Ramos (cell line): ENCODE measurements around the gene ATP2A3.

Experiments used
- in situ Hi-C: fragments of 300-500 bp; cut with MboI; formaldehyde crosslinking; loops from one replicate; pipeline ENCODE4 v1.14.3; 2022; ENCODE audit warnings: low sequenced_read_pairs; ENCODE audit not compliant: unreplicated experiment

ATP2A3 gene

DNA sequence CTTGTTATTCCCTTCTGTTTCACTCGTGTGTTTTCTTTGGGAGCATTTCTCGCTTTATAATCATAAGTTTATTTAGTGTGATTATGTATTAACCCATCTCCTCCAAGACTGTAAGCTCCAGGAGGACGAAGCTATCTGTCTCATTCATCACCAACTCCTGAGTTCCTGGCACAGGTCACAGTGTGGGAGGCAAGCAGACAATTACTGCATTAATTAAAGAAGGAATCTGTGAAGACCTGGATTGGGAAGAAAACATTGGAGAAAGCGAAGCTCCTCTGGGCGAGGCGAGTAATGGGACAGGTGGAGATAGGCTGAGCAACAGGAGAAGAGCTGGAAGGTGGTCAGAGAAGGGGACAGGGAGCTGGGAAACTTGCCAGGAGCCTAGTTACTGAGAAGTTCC lies 63.6 kb downstream of the ATP2A3 start:
- in situ Hi-C loops: no loop called here

DNA sequence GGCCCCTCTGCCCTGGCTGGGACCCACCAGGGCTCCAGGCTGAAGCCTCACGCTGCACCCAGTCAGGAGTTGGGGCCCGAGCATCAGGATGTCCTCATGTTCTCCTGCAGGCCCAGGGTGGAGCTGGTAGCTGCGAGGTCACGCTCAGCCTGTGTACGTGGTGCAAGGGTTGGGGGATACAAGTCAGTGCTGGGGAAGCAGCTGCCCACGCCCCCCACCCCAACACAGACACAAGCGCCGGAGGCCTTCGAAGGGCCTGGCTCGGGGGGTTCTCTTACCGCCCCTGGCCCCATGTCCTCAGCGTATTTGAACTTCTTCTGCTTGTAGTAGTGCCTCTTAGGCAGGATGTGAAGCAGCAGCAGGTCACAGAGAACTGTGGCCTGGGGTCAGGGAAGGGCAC lies 66.5 kb downstream of the ATP2A3 start:
- in situ Hi-C loops: no loop called here

GRCh38 chr17:3896968-3897235 lies 67.3 kb downstream of the ATP2A3 start:
- in situ Hi-C loops: no loop called here

DNA sequence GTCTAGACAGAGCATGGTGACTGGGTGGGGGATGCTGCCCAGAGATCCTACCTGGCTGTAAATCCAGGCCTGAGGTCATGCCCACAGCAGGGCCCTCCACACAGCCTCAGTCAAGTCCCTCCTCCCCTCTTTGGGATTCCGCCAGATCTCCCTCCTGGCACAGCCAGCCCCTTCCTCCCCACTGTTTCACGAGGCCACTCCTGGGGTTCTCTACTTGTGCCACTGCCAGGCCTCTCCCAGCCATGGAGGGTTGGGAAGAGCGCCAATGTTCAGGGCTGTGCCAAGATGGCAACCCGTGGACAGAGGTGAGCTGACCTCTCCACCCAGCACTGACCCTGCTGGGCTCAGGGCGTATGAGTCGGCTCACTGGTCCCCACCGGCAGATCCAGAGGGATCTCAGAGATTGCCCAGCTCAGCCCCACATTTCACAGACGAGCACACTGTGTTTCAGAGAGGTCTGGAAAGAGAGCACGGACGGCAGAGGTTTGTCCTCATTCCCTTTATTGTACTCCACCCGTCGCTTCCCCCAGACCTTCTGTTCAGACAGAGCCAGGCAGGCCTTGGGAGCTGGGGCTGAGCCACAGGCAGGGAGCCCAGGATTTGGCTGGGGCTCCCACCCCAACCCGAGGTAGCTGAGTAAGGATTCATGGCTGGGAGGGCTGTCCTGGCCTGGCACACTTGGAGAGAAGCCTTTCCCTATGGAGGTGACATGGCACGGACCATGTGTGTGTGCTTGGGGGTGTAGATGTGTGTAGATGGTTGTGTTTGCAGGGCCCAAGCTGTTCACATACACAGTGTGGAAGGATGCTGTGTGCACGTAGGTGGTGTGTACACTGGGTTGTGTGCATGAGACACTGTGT lies 67.9 kb downstream of the ATP2A3 start:
- in situ Hi-C loops: no loop called here

GRCh38 chr17:3895354-3895753 lies 68.9 kb downstream of the ATP2A3 start:
- in situ Hi-C loops: no loop called here

DNA sequence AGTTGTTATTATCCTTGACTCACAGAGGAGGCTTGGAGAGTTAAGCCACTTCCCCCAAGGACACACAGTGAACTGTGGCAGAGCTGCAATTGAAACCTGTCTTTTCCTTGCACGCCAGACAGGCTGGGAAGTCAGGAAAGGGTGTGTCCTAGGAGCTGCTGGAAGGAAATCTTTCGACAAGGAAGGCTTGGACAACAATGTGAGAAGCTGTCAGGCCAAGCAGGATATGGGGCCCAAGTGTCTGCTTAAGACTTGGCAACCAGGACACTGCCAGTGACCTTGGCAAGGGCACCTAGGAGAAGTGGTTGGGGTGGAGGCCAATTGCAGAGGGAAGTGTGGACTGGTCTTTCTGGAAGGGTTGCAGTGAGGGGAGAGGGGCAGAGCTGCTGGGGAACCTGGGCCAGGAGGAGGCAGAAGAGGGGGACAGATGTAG lies 69.3 kb downstream of the ATP2A3 start:
- in situ Hi-C loops: no loop called here

GRCh38 chr17:3894188-3894587 lies 70.0 kb downstream of the ATP2A3 start:
- in situ Hi-C loops: no loop called here

DNA sequence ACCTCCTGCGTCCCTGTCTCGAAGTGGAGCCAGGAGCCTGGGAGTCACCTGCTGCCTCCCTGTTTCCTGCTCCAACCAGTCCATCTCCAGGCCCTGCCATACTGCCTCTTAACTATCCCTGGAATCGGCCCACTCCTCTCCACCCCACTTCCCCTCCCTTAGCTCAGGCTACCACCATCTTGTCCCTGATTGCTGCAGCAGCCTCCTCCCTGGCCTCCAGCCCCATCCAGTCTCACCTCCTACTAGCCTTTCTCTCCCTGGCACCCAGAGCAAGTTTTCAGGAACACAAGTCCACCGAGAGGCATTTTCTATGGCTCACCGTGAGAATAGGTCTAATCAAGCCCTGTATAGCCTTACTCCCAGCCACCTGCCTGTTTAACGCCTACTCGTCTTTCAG lies 70.5 kb downstream of the ATP2A3 start:
- in situ Hi-C loops: no loop called here

DNA sequence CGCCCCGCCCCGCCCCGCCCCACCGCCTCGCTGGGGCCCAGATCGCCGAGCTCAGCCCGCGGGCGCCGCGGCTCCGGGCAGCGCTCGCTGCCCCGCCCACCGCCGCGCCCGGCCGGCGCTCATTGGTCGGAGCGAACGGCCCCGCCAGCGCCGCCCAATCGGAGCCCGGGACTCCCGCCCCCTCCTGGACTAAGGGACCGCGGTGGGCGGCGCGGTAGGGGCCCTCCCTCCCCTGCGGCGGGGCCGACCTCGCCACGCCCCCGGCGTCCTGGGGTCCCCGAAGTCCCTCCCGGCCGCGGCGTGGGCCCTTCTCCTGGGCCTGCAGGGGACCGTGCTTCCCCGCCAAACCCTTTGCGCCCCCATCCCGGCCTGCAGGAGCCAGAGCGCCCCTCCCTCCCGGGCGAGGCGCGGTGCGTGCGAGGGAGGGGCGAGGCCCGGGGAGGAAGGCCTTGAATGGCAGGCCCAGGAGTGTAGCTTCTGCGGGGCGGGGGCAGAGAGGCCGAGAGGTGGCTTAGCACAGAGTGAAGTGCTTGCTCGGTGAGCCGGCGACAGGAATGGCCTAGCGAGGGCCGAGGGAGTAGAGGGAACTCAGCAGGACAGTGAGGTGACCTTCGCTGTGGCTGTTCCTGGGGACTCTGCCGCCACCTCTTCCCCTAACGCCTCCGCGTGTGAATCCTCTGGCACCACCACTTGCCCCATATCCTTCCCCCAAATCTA lies 71.1 kb downstream of the ATP2A3 start, which contains the start of gene CAMKK1:
Gene CAMKK1 (minus strand): TSS at position 51 of the 717 bp plus-strand sequence. CDS start 7,366 bp downstream, outside the sequence.
- in situ Hi-C loops: no loop called here

- in situ Hi-C loops: no loop called here
These were observed 71.9 kb downstream of the ATP2A3 start for GRCh38 chr17:3892095-3892998.

DNA sequence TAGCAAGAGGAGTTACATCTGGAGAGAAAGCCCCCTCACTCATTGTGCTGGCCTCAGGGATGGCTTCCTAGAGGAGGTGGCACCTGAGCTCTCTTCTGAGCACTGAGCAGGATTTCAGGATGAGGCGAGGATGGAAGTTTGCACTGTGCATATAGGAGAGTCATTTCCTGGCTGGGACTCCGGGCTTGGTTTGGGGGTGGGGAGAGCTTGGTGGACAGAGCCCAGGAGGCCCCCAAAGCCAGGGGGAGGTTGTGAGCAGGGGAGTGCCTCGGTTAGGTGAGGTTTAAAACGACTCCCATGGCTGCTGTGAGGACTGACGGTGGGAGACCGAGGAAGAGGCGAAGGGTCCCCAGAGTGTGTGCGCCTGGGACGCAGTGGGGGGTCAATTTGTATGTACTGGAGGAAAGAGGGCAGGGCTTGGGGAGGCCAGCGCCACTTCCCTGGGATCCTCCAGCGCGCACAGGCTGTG lies 72.6 kb downstream of the ATP2A3 start:
- in situ Hi-C loops: no loop called here

GRCh38 chr17:3890878-3891219 lies 73.4 kb downstream of the ATP2A3 start:
- in situ Hi-C loops: no loop called here

DNA sequence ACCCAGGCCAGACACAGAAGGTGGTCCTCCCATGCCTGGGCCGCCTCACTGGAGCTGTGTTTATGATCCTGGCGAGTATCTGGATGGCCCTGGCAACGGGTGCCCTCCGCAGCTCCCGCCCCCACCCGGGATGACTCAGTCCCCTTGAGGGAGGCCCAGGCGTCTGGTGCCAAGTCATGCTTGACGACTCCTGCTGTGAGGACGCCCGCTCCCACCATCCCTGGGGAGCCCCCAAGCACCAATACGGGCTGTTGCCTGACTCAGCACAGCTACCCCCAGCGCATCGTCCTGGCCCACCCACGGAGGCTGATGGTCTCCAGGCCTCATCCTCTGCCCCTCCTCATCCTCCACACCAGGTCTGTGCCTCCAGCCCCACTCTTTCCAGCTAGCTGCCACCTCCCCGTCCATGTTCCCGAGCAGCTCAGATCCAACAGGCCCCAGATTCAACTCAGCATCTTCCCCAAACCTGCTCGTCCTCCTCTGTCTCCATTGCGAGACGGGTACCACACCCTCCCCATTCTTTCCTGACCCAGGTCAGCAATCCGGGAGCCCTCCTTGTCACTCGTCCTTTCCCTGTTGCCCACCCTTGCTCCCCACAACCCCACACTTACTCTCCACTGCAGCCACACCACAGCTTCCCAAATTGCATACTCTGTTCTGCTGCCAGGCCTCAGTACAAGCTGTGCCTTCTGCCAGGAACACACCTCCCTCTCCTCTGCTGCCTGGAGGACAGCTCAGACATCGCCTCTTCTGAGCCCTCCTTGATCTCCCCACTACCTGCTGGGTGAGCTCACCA lies 74.0 kb downstream of the ATP2A3 start:
- in situ Hi-C loops: no loop called here

DNA sequence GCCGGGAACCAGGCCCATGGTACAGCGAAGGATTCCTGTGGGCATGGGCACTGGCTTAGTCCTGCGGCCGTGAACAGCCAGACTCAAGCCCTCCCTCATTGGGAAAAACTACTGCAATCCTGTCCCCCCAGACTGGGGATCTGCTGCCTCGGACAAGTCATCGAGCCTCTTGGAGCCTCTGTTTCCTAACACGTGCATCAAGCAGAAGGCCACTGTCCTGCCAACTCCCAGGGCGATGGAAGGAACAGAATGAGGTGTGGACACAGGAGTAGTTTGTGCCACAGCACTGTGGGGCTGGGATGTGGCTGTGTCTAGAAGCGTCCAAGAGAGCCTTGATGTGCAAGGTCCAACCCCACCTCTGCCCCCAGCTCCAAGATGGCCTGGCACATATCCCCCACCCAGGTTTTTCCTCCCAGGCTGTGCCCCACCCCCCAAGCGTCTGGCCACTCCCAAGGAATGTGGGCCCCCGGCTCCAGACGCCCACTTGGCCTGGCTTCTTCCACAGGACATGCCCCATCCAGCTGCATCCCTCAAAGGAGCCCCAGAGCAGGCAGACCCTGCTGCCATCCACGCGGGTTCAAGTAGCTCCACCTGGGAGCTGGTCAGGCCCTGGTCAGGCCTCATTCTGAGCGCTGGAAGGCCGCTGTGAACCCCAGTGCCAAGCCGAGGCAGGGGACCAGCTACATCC lies 74.8 kb downstream of the ATP2A3 start:
- in situ Hi-C loops: no loop called here

DNA sequence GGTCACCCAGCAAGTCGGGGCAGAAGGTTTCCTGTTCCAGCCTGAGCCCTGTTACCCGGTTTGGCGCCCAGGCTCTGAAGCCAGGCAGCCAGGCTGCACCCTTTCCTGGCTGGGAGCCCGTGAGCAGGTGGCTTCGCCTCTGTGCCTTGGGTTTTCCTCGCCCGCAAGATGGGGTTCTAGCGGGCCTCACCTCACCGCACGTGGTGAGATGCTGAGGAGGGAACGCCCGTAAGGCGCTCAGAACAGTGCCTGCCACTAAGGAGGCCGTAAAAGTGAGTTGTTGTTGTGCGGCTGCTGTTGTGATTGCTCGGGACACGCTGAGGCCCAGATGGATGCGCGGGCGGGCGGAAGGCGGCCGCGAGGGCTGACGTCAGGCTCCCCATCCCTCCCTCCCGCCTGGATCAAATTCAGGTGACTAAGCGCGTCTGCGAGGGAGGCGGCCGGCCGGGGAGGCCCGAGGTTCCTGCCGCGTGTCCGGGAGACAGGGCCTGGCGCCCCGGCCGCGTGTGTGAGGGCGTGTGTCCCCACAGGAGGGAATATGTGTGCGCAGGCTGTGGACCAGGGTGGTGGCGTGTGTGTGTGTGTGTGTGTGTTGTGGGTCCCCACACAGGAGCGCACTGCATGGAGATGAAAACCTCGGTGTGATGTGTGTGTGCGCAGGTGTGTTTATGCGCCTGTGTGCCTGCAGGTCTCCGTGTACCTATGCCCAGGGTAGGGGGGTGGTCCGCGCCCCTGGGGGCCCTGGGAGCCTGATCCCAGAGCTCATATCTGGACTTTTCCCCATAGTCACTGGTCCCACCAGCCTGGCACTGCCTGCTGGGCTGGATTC lies 75.7 kb downstream of the ATP2A3 start:
- in situ Hi-C loops: no loop called here

- in situ Hi-C loops: no loop called here
These were observed 76.4 kb downstream of the ATP2A3 start for GRCh38 chr17:3887804-3888203.

DNA sequence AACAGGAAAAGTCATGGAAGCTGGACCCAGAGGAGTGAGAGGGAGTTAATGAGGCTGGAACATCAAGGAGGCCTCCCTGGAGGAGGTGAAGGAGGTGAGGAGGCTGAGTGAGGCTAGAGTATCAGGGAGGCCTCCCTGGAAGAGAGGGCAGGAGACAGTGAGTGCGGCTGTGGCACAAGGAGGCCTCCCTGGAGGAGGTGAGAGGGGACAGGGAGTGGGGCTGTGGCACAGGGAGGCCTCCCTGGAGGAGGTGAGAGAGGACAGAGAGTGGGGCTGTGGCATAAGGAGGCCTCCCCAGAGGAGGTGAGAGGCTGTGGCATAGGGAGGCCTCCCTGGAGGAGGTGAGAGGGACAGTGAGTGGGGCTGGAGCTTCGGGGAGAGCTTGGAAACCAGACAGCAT lies 76.8 kb downstream of the ATP2A3 start:
- in situ Hi-C loops: no loop called here

DNA sequence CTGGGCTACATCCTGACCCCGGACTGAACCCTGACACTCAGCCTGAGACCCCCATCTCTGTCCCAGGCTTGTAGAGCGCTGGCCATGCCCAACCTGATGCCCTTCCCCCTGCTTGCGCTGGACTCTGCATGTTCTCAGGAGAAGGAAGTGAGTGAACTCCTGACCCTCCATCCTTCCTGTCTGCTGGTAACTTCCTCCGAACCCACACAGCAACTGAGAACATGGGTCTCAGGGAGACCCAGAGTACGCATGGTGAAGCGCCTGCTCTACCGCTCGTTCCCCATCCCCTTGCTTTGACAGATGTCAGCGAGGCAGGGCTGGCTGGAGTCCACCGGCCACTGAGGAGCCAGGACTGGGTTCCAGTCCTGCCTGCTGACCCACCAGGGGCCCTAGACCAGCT lies 77.5 kb downstream of the ATP2A3 start:
- in situ Hi-C loops: no loop called here

DNA sequence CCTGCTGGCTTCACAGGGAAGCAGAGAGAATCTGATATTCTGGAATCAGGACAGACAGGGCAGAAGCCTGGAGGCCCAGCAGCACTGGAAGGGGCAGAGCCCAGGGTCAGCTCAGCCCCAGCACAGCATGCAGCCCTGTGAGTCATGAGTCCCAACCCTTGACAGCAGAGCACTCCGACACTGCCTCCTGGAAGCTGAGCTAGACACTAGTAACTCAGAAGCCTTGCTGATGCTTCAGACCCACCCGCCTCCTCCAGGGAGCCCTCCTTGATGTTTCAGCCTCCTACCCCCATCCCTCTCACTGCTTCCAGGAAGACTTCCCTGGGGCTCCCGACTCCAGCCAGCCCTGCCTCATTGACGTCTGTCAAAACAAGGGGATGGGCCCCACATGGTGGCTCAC lies 78.3 kb downstream of the ATP2A3 start:
- in situ Hi-C loops: no loop called here
